Fibroblast of lung (primary cell): ENCODE data around the gene DCDC2. TPM values are rescaled to one million over a fixed set of nuclear protein-coding genes. Genes with fewer than 3 reads are reported as not detected.
"Not testable (repeated sequence)": the region's sequence is repeated elsewhere in the genome, so short reads cannot be mapped to it uniquely, and the experiment has no call there.

Experiments
- DNase-seq, 2 donors: peaks; one replicate each; pipeline versions ENCODE4 v3.0.0 to v3.0.0-alpha.2; 2010; ENCODE audit warnings: low read depth in 2 of 2
- H2AFZ ChIP-seq: 2 replicates; pipeline ENCODE4 v1.5.1; 2012; ENCODE audit warnings: low read length, control low read depth, inconsistent platforms
- H3K27ac ChIP-seq: 2 replicates; pipeline ENCODE4 v1.5.1; 2011; ENCODE audit warnings: low read length, control low read depth; ENCODE audit not compliant: insufficient read depth
- H3K27me3 ChIP-seq: 2 replicates; pipeline ENCODE4 v1.5.1; 2011; ENCODE audit warnings: mild to moderate bottlenecking, low read length; ENCODE audit not compliant: control insufficient read depth, insufficient read depth
- H3K36me3 ChIP-seq: 2 replicates; pipeline ENCODE4 v1.5.1; 2011; ENCODE audit warnings: low read length; ENCODE audit not compliant: control insufficient read depth, insufficient read depth
- H3K4me1 ChIP-seq: 2 replicates; pipeline ENCODE4 v1.5.1; 2011; ENCODE audit warnings: low read length; ENCODE audit not compliant: control insufficient read depth, insufficient read depth; ENCODE audit errors: extremely low read depth
- H3K4me2 ChIP-seq: 2 replicates; pipeline ENCODE4 v1.5.1; 2011; ENCODE audit warnings: low read length, control low read depth; ENCODE audit not compliant: insufficient read depth; ENCODE audit errors: extremely low read depth
- H3K4me3 ChIP-seq, 4 experiments: fragments of 200-600 bp in 1 of 4; sonication (generic) in 1 of 4; replicated peaks in 1 of 4; 2 replicates each; pipeline ENCODE4 v1.5.1; 2011 to 2016; ENCODE audit warnings: low read length in 4 of 4, low read depth in 3 of 4, mild to moderate bottlenecking in 3 of 4, control low read depth in 2 of 4, inconsistent platforms in 1 of 4, mixed read lengths in 1 of 4; ENCODE audit not compliant: insufficient read depth in 1 of 4; ENCODE audit errors: control extremely low read depth in 1 of 4
- H3K79me2 ChIP-seq: 2 replicates; pipeline ENCODE4 v1.5.1; 2012; ENCODE audit warnings: mild to moderate bottlenecking, low read length, inconsistent platforms; ENCODE audit not compliant: control insufficient read depth, insufficient read depth
- H3K9ac ChIP-seq: 2 replicates; pipeline ENCODE4 v1.5.1; 2011; ENCODE audit warnings: mild to moderate bottlenecking, low read length, control low read depth; ENCODE audit not compliant: insufficient read depth
- H3K9me3 ChIP-seq: 2 replicates; pipeline ENCODE4 v1.5.1; 2012; ENCODE audit warnings: low read depth, low read length; ENCODE audit not compliant: control insufficient read depth, insufficient read depth
- H4K20me1 ChIP-seq: 2 replicates; pipeline ENCODE4 v1.5.1; 2011; ENCODE audit warnings: low read length; ENCODE audit not compliant: control insufficient read depth, insufficient read depth; ENCODE audit errors: extremely low read depth
- CTCF ChIP-seq, 2 donors: IDR thresholded peaks in 1 of 2; conservative IDR thresholded peaks in 1 of 2; 1 replicate in 1 of 2; 2 replicates in 1 of 2; pipeline ENCODE4 v1.5.1; 2011 to 2012; ENCODE audit warnings: low read length in 2 of 2, control low read depth in 1 of 2, inconsistent platforms in 1 of 2, low read depth in 1 of 2, mild to moderate bottlenecking in 1 of 2
- EZH2 ChIP-seq: IDR thresholded peaks from 2 replicates; pipeline ENCODE4 v1.5.1; 2012; ENCODE audit warnings: low read length, control low read depth, mild to moderate bottlenecking; ENCODE audit errors: missing control alignments
- polyA plus RNA-seq, 2 donors: library from polyadenylated mRNA; depleted of rRNA in 1 of 2; stranded (reverse) in 1 of 2; unstranded in 1 of 2; fragments of >200 nt; gene quantifications; 2 replicates each; pipeline ENCODE4 v1.2.1, GENCODE V29; 2011 to 2012; ENCODE audit warnings: missing spikeins in 1 of 2
- total RNA-seq: library from RNA; depleted of rRNA; stranded (reverse); fragments of >200 nt; gene quantifications from 2 replicates; pipeline ENCODE4 v1.2.1, GENCODE V29; 2014

DCDC2 gene
- total and polyA plus RNA-seq, 2 donors (not counting 1 experiment from before 2014, with no cell fraction given): 0.01 TPM; not detected in 1

- no peaks in the 10 kb centered on the region for H3K9me3 ChIP-seq
- H4K20me1 ChIP-seq: no peaks in the 10 kb centered on the region
- no peaks in the 10 kb centered on the region for H3K27me3 ChIP-seq
- H3K79me2 ChIP-seq: no peaks in the 10 kb centered on the region
- no peaks in the 10 kb centered on the region for H3K4me1 ChIP-seq
- no peaks in the 10 kb centered on the region for H3K36me3 ChIP-seq
- TF ChIP-seq CTCF (conservative IDR thresholded peaks at IDR 0.05 in 1 of 2, IDR thresholded peaks at IDR 0.05 in 1 of 2; ENCODE audit: low read depth in 1 of 2, low read length in 2 of 2) (no peak), EZH2 (no peak)
- H3K9ac ChIP-seq: no peak overlapping the region
- no peak for DNase-seq
- no peak overlapping the region for H2AFZ ChIP-seq
- H3K4me3 ChIP-seq: no peak overlapping the region
- H3K27ac ChIP-seq: no peak overlapping the region
- no peak overlapping the region for H3K4me2 ChIP-seq
Measured at GRCh38 chr6:24376871-24377270, 19.0 kb upstream of the DCDC2 start.

GRCh38 chr6:24374612-24375011, 16.8 kb upstream of the DCDC2 start:
- Histone ChIP-seq H3K79me2 (no peaks in the 10 kb centered on the region), H3K27me3 (no peaks in the 10 kb centered on the region), H3K4me3 (no peak overlapping the region), H3K4me1 (no peaks in the 10 kb centered on the region), H3K4me2 (no peak overlapping the region), H3K9ac (no peak overlapping the region), H2AFZ (no peak overlapping the region), H3K9me3 (no peaks in the 10 kb centered on the region), H3K27ac (no peak overlapping the region), H3K36me3 (no peaks in the 10 kb centered on the region), H4K20me1 (no peaks in the 10 kb centered on the region)
- no peak for DNase-seq
- TF ChIP-seq CTCF (conservative IDR thresholded peaks at IDR 0.05 in 1 of 2, IDR thresholded peaks at IDR 0.05 in 1 of 2; ENCODE audit: low read depth in 1 of 2, low read length in 2 of 2): no peak
- no peak for TF ChIP-seq EZH2

GRCh38 chr6:24365103-24365633, 7.3 kb upstream of the DCDC2 start:
- not testable (repeated sequence) for H3K79me2 ChIP-seq, H3K27ac ChIP-seq, H3K9ac ChIP-seq

GRCh38 chr6:24362363-24362762, 4.5 kb upstream of the DCDC2 start:
- H3K36me3 ChIP-seq, H3K27ac ChIP-seq, H3K9me3 ChIP-seq, H3K27me3 ChIP-seq, H3K4me1 ChIP-seq, H3K4me2 ChIP-seq, H3K79me2 ChIP-seq, DNase-seq, H3K4me3 ChIP-seq, H4K20me1 ChIP-seq, H3K9ac ChIP-seq, H2AFZ ChIP-seq: not testable (repeated sequence)

More at GRCh38 chr6:24365103-24365633, 7.3 kb upstream of the DCDC2 start:
- not testable (repeated sequence) for H3K4me3 ChIP-seq, H3K9me3 ChIP-seq, H4K20me1 ChIP-seq, H3K27me3 ChIP-seq, H2AFZ ChIP-seq, H3K4me1 ChIP-seq, DNase-seq, H3K36me3 ChIP-seq, H3K4me2 ChIP-seq
